Mammary epithelial cell (primary cell): Measurements from ENCODE around the gene CARD19.

ENCODE experiments used
- CTCF ChIP-seq, 2 donors: IDR thresholded peaks in 1 of 2; conservative IDR thresholded peaks in 1 of 2; 2 replicates each; pipeline ENCODE4 v1.5.1; 2011 to 2012; ENCODE audit warnings: inconsistent platforms in 2 of 2, low read length in 2 of 2, mild to moderate bottlenecking in 2 of 2, control low read depth in 1 of 2, low read depth in 1 of 2; ENCODE audit not compliant: insufficient read depth in 1 of 2; ENCODE audit errors: extremely low read depth in 1 of 2
- EZH2 ChIP-seq: IDR thresholded peaks from 2 replicates; pipeline ENCODE4 v1.6.1; 2012; ENCODE audit warnings: low read length, inconsistent platforms, borderline replicate concordance

DNA sequence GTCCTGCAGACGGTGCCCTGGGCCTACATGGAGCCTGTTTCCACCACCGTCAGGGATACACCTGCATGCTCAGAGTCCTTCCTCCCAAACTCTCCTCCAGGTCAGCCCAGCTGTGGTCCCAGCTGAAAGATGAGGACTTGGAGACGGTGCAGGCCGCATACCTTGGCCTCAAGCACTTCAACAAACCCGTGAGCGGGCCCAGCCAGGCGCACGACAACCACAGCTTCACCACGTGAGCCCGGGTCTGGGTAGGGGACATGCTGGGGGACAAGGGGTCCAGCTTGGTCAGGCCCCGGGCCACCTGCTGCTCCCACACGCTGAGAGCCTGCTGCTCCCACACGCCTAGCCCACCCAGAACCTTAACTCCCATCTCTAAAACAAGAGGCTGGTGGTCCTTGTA is 16.6 kb upstream of the CARD19 start:
- no peak for TF ChIP-seq CTCF (conservative IDR thresholded peaks at IDR 0.05 in 1 of 2, IDR thresholded peaks at IDR 0.05 in 1 of 2; ENCODE audit: extremely low read depth in 1 of 2, insufficient read depth in 1 of 2, low read depth in 1 of 2, low read length in 2 of 2)
- no peak for TF ChIP-seq EZH2
